ENCODE results near the gene ZNF474.

Gene ZNF474

DNA sequence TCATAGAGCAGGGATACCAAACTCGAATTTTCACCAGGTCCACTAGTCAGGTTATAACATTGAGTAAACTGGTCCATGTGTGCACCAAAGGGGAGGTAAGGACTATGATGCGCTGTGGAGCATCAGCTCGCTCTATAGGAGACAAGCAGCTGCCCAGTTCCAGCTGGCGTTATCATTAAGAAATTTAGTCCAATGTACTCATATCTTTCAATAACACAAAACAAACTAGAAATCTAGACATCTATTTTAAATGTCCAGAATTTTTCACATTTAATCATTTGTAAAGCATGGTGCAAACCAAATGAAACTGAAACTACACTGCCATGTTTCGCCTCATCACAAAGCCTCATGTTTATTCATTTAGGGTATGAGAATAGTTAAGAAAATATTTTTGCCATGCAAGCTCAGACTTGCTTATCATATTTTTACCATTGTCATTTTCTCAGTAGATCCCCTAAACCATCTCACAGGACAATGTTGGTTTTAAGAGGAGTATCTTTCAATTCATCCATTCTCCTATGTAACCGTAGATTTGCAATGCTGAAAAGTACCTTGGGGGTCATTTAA, 50.9 kb downstream of the ZNF474 start:
- in situ Hi-C loops (cut with MboI; ENCODE audit: low sequenced_read_pairs), result no loop called here

DNA sequence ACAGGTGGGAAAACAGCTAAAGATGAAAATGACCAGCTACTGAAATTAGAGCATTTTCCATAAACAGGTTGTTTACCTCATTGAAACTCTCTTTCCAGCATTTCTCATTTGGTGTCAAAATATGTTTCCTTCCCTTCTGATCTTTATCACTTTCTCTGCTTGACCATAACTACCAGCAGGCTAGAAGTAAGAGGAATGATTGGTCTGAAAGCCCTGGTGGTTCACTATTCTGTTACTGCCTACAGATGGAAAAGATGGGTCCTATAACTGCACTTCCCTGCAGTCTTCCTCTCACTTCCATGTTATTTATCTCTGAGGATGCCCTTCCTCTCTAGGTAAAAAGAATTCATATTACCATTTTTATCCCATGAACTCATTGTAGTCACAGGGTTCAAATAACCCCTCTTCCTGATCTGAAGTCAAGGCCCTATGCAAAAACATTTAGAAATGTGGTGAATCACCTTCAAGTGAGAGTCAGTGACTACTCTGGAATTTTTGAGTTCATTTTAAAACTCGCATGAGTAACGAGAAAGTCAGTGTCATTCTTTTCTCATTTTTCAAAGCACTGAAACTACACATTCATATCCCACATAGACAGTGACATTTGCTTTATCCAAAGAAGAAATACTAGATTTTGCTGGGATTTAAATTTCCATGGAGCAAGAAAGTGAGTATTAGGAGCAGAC, 51.7 kb downstream of the ZNF474 start:
- in situ Hi-C loops (cut with MboI; ENCODE audit: low sequenced_read_pairs), result no loop called here

DNA sequence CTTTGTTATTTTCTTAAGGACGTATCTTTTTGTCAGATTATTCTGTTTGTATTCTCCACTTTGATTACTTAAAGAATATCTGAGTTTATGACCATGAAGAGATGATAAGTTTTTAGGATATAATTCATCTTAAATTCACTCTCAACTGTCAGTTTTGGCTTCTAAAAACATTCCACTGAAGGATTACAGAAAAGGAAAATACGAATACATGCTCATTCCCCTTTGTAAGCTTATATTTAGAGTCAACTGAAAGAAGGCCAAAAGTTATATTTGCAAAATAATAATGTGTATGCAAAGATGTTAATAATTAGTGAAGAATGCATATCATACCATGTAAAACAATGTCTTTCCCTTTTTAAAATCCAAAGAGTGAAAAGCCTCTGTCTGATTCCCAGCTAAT, 52.5 kb downstream of the ZNF474 start:
- in situ Hi-C loops (cut with MboI; ENCODE audit: low sequenced_read_pairs), result no loop called here

DNA sequence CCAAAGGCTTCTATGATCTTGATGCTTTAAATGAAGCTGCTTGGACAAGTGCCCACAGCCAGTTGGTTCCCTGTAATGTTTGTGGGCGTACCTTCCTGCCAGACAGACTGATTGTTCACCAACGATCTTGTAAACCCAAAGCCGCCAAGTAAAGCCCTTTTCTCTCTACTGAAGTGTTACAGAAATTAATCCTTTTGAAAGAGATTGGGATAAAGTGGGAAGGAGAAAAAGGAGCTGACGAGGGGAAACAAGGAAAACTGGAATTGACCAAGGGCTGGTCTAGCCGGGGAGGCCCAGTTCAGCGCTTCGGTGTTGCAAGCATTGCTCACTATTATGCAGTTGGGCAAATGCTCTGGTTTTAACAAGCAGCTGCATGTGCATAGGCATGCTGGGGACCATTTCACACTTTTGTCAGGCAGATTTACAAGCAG, 53.2 kb downstream of the ZNF474 start:
- in situ Hi-C loops (cut with MboI; ENCODE audit: low sequenced_read_pairs), result no loop called here

DNA sequence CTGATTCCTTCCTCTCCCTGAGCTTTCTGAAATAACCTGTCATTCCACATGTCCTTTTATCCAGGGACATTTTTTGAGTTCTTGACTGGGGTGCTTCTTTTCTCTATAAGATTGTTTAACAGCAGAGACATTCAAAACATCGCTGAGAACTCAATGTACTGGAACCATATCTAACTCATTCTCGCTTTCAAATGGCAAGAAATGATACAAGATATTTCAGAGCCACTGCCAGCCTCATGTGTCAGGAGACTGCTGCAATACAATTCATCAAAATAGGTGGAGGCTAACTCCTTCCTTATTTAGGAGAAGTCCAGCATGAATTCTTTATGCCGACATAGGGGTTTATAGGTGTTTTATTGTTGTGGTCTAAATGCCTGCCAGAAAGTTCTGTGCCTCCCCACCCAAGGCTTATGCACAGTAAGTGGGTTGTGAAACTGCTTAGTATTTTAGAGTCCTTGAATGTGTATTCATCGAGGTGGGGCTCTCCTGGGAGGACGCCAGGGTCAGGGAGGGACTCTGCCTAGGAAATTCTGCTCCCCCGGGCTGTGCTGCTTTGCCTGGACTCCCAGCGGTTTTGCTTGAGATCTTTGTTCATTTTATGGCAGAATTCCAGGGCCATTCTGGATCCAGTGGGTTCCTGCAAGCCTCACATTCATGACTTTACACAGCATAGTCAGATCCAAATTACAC, 53.9 kb downstream of the ZNF474 start:
- in situ Hi-C loops (cut with MboI; ENCODE audit: low sequenced_read_pairs), result no loop called here

DNA sequence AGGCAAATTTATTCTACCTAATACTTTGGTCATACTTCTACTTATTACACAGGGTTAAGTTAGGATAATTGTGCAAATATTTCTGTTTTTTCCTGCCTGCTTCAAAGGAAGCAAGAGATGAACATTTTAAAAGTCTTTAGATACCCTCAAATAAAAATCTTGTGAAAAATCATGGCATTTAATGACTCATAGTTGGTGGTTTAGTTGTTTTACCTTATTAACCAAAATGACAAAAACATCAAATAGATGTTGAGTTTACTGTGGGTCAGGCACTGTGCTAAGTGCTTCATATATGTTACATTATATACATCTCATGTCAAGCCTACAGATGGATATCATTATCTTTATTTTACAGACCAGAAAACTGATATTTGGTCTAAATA, 54.4 kb downstream of the ZNF474 start:
- in situ Hi-C loops (cut with MboI; ENCODE audit: low sequenced_read_pairs), result no loop called here

GRCh38 chr5:122184676-122185255, 55.4 kb downstream of the ZNF474 start:
- in situ Hi-C loops (cut with MboI; ENCODE audit: low sequenced_read_pairs), result no loop called here

DNA sequence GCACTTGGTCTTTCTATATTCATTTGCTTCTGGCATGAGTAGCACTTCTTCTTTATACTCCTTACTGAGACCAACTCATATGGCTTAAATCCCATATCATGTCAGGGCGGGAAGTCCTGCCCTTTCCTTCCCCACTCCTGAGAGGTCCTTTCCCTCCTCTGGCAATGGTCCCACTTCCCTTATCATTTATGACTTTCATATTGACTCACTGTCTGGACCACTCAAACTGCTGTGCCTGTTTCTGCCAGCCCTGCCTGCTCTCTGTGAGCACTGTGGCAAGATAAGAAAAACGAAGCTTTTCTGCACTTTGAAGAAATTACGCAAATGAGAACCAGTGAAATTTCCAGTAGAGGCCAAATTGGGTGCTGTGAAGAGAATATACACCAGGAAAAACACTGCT, 58.1 kb downstream of the ZNF474 start:
- in situ Hi-C loops (cut with MboI; ENCODE audit: low sequenced_read_pairs), result no loop called here

DNA sequence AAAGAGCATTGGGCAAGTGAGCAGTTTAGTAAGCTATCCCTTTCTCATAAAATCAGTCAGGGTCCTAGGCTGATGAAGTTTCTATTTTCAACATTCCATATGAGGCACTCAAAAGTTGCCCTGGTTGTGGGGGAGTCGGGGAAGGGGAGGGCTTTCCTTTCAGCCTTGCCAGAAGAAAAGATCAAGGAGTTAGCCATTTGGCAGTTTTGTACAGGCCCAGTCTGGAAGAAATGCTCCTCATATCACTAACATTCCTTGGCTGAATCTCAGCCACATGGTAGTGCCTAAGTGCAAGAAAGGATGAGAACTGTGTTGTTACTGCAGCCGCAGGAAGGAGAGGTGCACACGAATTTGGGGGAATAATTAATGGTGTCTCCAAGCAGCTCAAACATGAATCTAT, 60.8 kb downstream of the ZNF474 start:
- in situ Hi-C loops (cut with MboI; ENCODE audit: low sequenced_read_pairs), result no loop called here

- in situ Hi-C loops (cut with MboI; ENCODE audit: low sequenced_read_pairs), result no loop called here
Measured at GRCh38 chr5:122192497-122193496, 63.5 kb downstream of the ZNF474 start.

DNA sequence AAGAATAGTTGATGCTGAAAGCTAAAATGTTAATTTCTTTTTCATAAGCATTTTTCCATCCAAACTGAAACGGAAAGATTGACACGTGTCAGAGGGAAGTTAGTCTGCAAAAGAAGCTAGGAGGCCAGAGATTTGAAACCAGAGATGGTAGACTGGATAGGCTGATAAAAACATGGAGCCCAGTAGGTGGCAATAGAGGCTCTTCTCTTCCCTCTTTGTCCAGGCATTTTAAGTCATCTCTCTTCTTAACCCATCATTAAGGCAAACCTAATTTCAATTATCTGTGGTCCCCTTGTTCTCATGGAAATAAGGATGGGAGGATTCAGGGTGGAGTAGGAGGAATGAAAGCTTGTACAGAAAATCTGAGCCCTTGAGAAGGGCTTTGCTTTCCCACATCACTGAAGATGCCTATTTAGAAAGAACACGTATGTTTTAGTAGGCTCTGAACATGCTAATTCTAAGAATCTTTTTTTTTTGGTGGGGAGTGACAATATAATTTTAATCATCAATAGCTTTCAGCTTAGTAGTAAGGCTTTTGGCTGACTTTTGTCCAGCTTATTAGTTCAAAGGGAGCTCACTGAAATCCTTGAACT, 66.6 kb downstream of the ZNF474 start:
- in situ Hi-C loops (cut with MboI; ENCODE audit: low sequenced_read_pairs), result no loop called here

GRCh38 chr5:122199146-122199545, 69.8 kb downstream of the ZNF474 start:
- in situ Hi-C loops (cut with MboI; ENCODE audit: low sequenced_read_pairs), result no loop called here

DNA sequence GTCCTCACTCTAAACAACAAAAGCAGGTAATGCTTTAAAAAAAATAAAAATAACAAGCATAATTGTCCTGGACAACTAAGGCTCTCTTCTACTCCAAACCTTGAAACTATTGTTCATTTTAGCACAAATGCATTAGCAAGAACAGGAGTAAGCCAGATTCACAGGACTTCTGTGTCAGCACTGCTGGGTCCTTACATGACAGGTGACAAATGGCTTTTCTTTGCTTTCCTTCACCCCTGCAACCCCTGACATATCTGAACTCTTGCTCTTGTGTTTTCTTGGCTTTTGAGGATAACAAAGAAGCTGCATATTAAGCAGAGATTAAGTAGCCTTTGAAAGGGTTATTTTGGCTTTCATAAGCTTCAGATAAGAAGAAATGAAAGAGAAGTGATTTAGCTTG, 71.1 kb downstream of the ZNF474 start:
- in situ Hi-C loops (cut with MboI; ENCODE audit: low sequenced_read_pairs), result no loop called here

GRCh38 chr5:122200865-122201264, 71.5 kb downstream of the ZNF474 start:
- in situ Hi-C loops (cut with MboI; ENCODE audit: low sequenced_read_pairs), result no loop called here

- in situ Hi-C loops (cut with MboI; ENCODE audit: low sequenced_read_pairs), result no loop called here
Measured at GRCh38 chr5:122201365-122201764, 72.0 kb downstream of the ZNF474 start.

DNA sequence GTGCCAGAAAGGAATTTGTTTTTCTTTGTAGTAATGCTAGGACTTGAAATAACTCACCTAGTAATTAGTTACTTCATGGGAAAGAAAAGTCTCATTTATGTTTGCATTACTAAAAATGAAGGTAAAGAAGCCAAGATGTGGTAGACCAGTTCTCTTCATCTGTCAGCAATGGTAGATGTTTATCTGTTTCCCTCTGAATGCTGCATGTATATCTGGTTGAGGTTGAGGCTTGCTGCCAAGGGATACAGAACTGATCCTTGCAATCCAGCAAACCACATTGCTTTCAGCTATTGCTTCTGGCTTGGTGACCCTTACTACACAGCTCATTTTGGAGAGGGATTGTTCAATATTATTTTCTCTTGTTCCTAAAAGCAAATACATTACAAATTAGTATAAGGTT, 73.6 kb downstream of the ZNF474 start:
- in situ Hi-C loops (cut with MboI; ENCODE audit: low sequenced_read_pairs), result no loop called here
